Keratinocyte (primary cell): Measurements from ENCODE around the gene DBNDD1. TPM values are rescaled to one million over a fixed set of nuclear protein-coding genes. Genes with fewer than 3 reads are reported as not detected.
A peak's percentile ranks its signal among the peaks of the same experiment; 100 is the strongest.

Experiments
- DNase-seq: peaks from one replicate; pipeline ENCODE4 v3.0.0-alpha.2; 2011; ENCODE audit warnings: low read depth, missing footprints, low spot score
- FAIRE-seq: peaks from 2 replicates; lab custom pipeline; 2011; peaks lifted over from hg19 to GRCh38; lab: Jason Lieb, UNC
- H2AFZ ChIP-seq: 2 replicates; pipeline ENCODE4 v1.6.0; 2012; ENCODE audit warnings: low read length, control low read depth, inconsistent platforms; ENCODE audit not compliant: control insufficient read depth
- H3K27ac ChIP-seq: 2 replicates; pipeline ENCODE4 v1.5.1; 2011; ENCODE audit warnings: low read length; ENCODE audit not compliant: control insufficient read depth, insufficient read depth
- H3K27me3 ChIP-seq: 3 replicates; pipeline ENCODE4 v1.6.0; 2011; ENCODE audit warnings: low read length; ENCODE audit not compliant: control insufficient read depth, insufficient read depth; ENCODE audit errors: extremely low read depth
- H3K36me3 ChIP-seq, 2 experiments: 2 replicates in 1 of 2; 3 replicates in 1 of 2; pipeline ENCODE4 v1.5.1; 2011; ENCODE audit warnings: low read length in 2 of 2, mild to moderate bottlenecking in 1 of 2; ENCODE audit not compliant: control insufficient read depth in 2 of 2, insufficient read depth in 2 of 2; ENCODE audit errors: extremely low read depth in 1 of 2
- H3K4me1 ChIP-seq: 3 replicates; pipeline ENCODE4 v1.5.1; 2011; ENCODE audit warnings: low read length; ENCODE audit not compliant: control insufficient read depth, insufficient read depth; ENCODE audit errors: extremely low read depth
- H3K4me2 ChIP-seq: 3 replicates; pipeline ENCODE4 v1.6.0; 2011; ENCODE audit warnings: low read depth, low read length; ENCODE audit not compliant: control insufficient read depth, insufficient read depth; ENCODE audit errors: extremely low read depth
- H3K4me3 ChIP-seq, 3 experiments: fragments of 200-600 bp in 1 of 3; sonication (generic) in 1 of 3; 2 replicates in 2 of 3; 3 replicates in 1 of 3; pipeline ENCODE4 v1.5.1; 2011 to 2016; ENCODE audit warnings: low read length in 3 of 3, mild to moderate bottlenecking in 3 of 3, control low read depth in 2 of 3, inconsistent platforms in 1 of 3, low read depth in 1 of 3, mixed read lengths in 1 of 3, mixed run types in 1 of 3, moderate library complexity in 1 of 3; ENCODE audit not compliant: control insufficient read depth in 2 of 3, insufficient read depth in 2 of 3; ENCODE audit errors: extremely low read depth in 1 of 3
- H3K79me2 ChIP-seq: 2 replicates; pipeline ENCODE4 v1.6.0; 2012; ENCODE audit warnings: low read length; ENCODE audit not compliant: control insufficient read depth, insufficient read depth
- H3K9ac ChIP-seq: 3 replicates; pipeline ENCODE4 v1.6.0; 2011; ENCODE audit warnings: low read length; ENCODE audit not compliant: control insufficient read depth, insufficient read depth; ENCODE audit errors: extremely low read depth
- H3K9me1 ChIP-seq: 3 replicates; pipeline ENCODE4 v1.6.0; 2011; ENCODE audit warnings: low read length; ENCODE audit not compliant: control insufficient read depth, insufficient read depth; ENCODE audit errors: extremely low read depth
- H3K9me3 ChIP-seq: 2 replicates; pipeline ENCODE4 v1.5.1; 2012; ENCODE audit warnings: low read depth, low read length; ENCODE audit not compliant: control insufficient read depth
- H4K20me1 ChIP-seq: 3 replicates; pipeline ENCODE4 v1.6.0; 2011; ENCODE audit warnings: low read length; ENCODE audit not compliant: control insufficient read depth, insufficient read depth; ENCODE audit errors: extremely low read depth
- EZH2 ChIP-seq: IDR thresholded peaks from one replicate; pipeline ENCODE4 v1.6.1; 2012; ENCODE audit warnings: inconsistent platforms, mild to moderate bottlenecking, low read length, moderate library complexity
- dilution Hi-C: fragments of 300-500 bp; cut with MboI; formaldehyde crosslinking; loops from one replicate; pipeline ENCODE4 v1.7.0; 2020; ENCODE audit warnings: low sequenced_read_pairs; ENCODE audit not compliant: extremely low pct_ligation_motif_present
- polyA plus RNA-seq, 5 experiments: library from polyadenylated mRNA; depleted of rRNA in 3 of 5; stranded (reverse) in 3 of 5; stranded (forward) in 1 of 5; unstranded in 1 of 5; fragments of >200 nt; gene quantifications; 1 replicate in 1 of 5; 2 replicates in 3 of 5; 3 replicates in 1 of 5; pipeline versions ENCODE4 v1.2.1 to v1.2.3, GENCODE V29; 2011 to 2012; ENCODE audit warnings: missing spikeins in 2 of 5, low read depth in 1 of 5, low replicate concordance in 1 of 5
- TF ChIP-seq, protein P1 (sequence below), 3 experiments: IDR thresholded peaks in 1 of 3; conservative IDR thresholded peaks in 1 of 3; optimal IDR thresholded peaks in 1 of 3; 2 replicates in 2 of 3; 3 replicates in 1 of 3; pipeline versions ENCODE3 to v1.5.1; 2011; ENCODE audit warnings: low read length in 3 of 3, mild to moderate bottlenecking in 3 of 3, moderate library complexity in 2 of 3, control low read depth in 1 of 3, inconsistent platforms in 1 of 3; ENCODE audit not compliant: insufficient read depth in 2 of 3; ENCODE audit errors: extremely low read depth in 1 of 3

The DBNDD1 gene
- polyA plus RNA-seq, 1 donor (not counting 4 experiments of a cell fraction or from before 2014, with no cell fraction given): 1.7 TPM

DNA sequence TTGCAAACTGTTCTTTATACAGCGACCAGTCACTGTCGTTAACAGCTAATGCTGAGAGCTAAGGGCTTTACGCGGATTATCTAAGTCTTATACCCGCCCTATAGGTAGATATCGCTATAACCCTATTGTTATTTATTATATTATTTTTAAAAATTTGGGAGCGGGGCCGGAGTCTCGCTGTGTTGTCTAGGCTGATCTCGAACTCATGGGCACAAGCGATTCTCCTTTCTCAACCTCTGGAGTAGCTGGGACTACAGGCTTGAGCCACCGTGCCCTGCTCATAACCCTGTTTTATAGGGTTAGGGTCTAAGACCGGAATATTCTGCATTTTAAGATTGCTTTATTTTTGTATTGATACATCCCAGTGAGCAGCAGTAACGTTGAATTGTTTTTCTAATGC, 46.0 kb downstream of the DBNDD1 start:
- dilution Hi-C loops: no loop called here
- no peak for FAIRE-seq
- no peak overlapping the region for H2AFZ ChIP-seq

DNA sequence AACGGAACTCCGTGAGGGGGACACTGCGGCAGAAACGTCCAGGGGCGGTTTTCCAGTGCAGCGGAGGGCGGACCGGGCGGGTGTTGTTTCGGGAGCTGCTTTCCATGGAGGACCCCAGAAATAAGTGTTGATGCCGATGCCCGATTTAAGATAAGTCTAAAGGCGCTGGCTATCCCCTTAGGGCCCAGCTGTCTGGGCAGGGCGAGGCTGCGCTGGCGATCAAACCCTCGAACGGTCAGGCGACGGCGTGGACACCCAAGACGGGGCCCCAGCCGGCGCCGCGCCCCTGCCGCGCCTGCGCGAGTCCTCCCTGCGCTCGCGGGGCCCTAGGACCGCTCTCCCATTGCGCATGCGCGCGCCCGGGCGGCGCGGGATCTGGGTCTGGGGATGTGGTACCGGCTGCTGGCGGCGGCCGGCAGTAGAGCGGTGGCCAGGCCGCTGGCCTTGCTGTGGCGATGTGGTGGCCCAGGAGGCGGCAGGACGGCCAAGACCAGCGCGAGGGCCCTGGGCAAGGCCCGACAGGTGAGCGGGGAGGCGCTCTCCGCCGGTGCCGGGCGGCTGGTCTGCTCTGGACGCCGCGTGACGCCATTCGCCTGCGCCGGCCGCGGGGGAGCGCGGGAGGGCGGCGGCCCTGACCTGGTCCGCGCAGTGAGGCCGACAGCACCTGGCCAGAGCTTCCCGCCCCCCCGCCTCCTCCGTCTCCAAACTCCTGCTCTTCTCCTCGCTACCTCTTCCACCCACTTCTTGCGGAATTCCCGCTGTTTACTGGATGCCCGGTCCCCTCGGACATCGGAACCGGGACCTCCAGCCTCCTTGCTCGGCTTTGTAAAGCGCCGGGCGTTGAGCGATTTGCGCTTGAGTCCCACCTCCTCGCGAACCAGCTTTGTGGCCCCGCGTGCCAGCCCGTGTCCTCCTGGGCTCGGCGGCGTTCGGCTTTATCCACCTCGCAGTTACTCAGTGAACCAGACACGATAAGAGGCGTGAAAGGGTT, 46.7 kb downstream of the DBNDD1 start:
- no peaks in the 10 kb centered on the region for H3K27me3 ChIP-seq
- peaks cover 18% of the 10 kb centered on the region for H3K4me1 ChIP-seq
- no peak for FAIRE-seq
- dilution Hi-C loops: no loop called here
- no peaks in the 10 kb centered on the region for H4K20me1 ChIP-seq
- TF ChIP-seq, protein P1, sequence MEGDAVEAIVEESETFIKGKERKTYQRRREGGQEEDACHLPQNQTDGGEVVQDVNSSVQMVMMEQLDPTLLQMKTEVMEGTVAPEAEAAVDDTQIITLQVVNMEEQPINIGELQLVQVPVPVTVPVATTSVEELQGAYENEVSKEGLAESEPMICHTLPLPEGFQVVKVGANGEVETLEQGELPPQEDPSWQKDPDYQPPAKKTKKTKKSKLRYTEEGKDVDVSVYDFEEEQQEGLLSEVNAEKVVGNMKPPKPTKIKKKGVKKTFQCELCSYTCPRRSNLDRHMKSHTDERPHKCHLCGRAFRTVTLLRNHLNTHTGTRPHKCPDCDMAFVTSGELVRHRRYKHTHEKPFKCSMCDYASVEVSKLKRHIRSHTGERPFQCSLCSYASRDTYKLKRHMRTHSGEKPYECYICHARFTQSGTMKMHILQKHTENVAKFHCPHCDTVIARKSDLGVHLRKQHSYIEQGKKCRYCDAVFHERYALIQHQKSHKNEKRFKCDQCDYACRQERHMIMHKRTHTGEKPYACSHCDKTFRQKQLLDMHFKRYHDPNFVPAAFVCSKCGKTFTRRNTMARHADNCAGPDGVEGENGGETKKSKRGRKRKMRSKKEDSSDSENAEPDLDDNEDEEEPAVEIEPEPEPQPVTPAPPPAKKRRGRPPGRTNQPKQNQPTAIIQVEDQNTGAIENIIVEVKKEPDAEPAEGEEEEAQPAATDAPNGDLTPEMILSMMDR (optimal IDR thresholded peaks at IDR 0.05 in 1 of 3, IDR thresholded peaks at IDR 0.05 in 1 of 3, conservative IDR thresholded peaks at IDR 0.05 in 1 of 3; ENCODE audit: extremely low read depth in 1 of 3, insufficient read depth in 2 of 3, low read length in 3 of 3): peak in 2 of 3 experiments; percentile 8 to 10
- no peak for TF ChIP-seq EZH2
- H3K9me1 ChIP-seq: no peaks in the 10 kb centered on the region
- peak; percentile 57 for DNase-seq
- H3K9ac ChIP-seq: peak overlapping the region; percentile 87
- H3K4me2 ChIP-seq: peak overlapping the region; percentile 93
- H2AFZ ChIP-seq: peak overlapping the region; percentile 90
- peak overlapping the region; percentile 54 to 91 (median 85) for H3K4me3 ChIP-seq
- H3K27ac ChIP-seq: peak overlapping the region; percentile 82
- H3K79me2 ChIP-seq: peaks cover 46% of the 10 kb centered on the region
- H3K36me3 ChIP-seq: peaks cover 0 to 8% of the 10 kb centered on the region in 2 experiments
- H3K9me3 ChIP-seq: peaks cover 2% of the 10 kb centered on the region

More for the DNA sequence above, 46.0 kb downstream of the DBNDD1 start:
- Histone ChIP-seq H3K9me1 (no peaks in the 10 kb centered on the region), H4K20me1 (no peaks in the 10 kb centered on the region), H3K4me1 (peaks cover 18% of the 10 kb centered on the region), H3K27ac (peak overlapping the region; percentile 82), H3K4me3 (peak overlapping the region; percentile 54 to 91 (median 85)), H3K9ac (peak overlapping the region; percentile 87), H3K9me3 (peaks cover 2% of the 10 kb centered on the region), H3K27me3 (no peaks in the 10 kb centered on the region), H3K36me3 (peaks cover 3 to 15% of the 10 kb centered on the region in 2 experiments), H3K79me2 (peaks cover 53% of the 10 kb centered on the region), H3K4me2 (peak overlapping the region; percentile 81)
- DNase-seq: no peak
- TF ChIP-seq, protein P1 (optimal IDR thresholded peaks at IDR 0.05 in 1 of 3, IDR thresholded peaks at IDR 0.05 in 1 of 3, conservative IDR thresholded peaks at IDR 0.05 in 1 of 3; ENCODE audit: extremely low read depth in 1 of 3, insufficient read depth in 2 of 3, low read length in 3 of 3): no peak
- TF ChIP-seq EZH2: no peak
